Heart left ventricle (tissue), 13 donors: ENCODE measurements around the gene TTC12.

Source experiments
- POLR2A ChIP-seq, 2 donors: fragments of 450-650 bp; IDR thresholded peaks; one replicate each; pipeline ENCODE4 v1.6.1; 2017; ENCODE audit warnings: antibody characterized with exemption in 2 of 2, mild to moderate bottlenecking in 2 of 2, moderate library complexity in 2 of 2
- TF ChIP-seq, protein P1 (sequence below), 12 donors: fragments of 200-600 bp; sonication (generic) in 4 of 12; IDR thresholded peaks; one replicate each; pipeline versions ENCODE4 v1.5.0 to v1.8.0; 2018 to 2022; ENCODE audit warnings: antibody characterized with exemption in 12 of 12, mild to moderate bottlenecking in 5 of 12
- donor health status: ischemic (EF 13 %, LVEDD 7.1; RV severe dilation, severe dysfunction).
- donor health status: DM: no; HTN: yes; CAD: no.
- donor health status: DM: no; HTN: no; CAD: no.
- donor health status: ischemic (EF 25% LVEDD 6.9; RV normal size, moderate dysfunction).
- donor health status: ischemic (EF 25% LVEDD 5.7; RV mildly dilated, moderate dysfunction).
- donor health status: ischemic (EF 35%, LVEDD 5.7; RV mildly dilated, moderate dysfunction).
- donor health status: nonischemic (EF 11% LVEDD 7.7; RV severe dilation, severe dysfunction).
- donor health status: DM: yes; HTN: yes; CAD: no.
- donor health status: PGD.
- donor health status: ischemic (EF 29% LVEDD 5.4; RV normal size, mild dysfunction).
- donor health status: nonischemic (EF 23%, LVEDD 6.1; RV moderate dilation, normal function).

- TF ChIP-seq, protein P1, sequence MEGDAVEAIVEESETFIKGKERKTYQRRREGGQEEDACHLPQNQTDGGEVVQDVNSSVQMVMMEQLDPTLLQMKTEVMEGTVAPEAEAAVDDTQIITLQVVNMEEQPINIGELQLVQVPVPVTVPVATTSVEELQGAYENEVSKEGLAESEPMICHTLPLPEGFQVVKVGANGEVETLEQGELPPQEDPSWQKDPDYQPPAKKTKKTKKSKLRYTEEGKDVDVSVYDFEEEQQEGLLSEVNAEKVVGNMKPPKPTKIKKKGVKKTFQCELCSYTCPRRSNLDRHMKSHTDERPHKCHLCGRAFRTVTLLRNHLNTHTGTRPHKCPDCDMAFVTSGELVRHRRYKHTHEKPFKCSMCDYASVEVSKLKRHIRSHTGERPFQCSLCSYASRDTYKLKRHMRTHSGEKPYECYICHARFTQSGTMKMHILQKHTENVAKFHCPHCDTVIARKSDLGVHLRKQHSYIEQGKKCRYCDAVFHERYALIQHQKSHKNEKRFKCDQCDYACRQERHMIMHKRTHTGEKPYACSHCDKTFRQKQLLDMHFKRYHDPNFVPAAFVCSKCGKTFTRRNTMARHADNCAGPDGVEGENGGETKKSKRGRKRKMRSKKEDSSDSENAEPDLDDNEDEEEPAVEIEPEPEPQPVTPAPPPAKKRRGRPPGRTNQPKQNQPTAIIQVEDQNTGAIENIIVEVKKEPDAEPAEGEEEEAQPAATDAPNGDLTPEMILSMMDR (IDR thresholded peaks at IDR 0.05), result no peak
- no peak for TF ChIP-seq POLR2A (IDR thresholded peaks at IDR 0.05)
Observed at GRCh38 chr11:113411536-113411935, 97.2 kb downstream of the TTC12 start.
